NCI-H146 treated with DMSO at 0.1 percent for 48 hours (cell line): ENCODE results near the gene MDGA2.
"Not testable (repeated sequence)": the region's sequence is repeated elsewhere in the genome, so short reads cannot be mapped to it uniquely, and the experiment has no call there.

Experiments used
- DNase-seq: peaks from one replicate; lab custom pipeline; 2025; ENCODE audit not compliant: unreplicated experiment; lab: John Stamatoyannopoulos, UW

Gene MDGA2

GRCh38 chr14:47624126-47624525 is 51.3 kb downstream of the MDGA2 start:
- not testable (repeated sequence) for DNase-seq

GRCh38 chr14:47619392-47619791 is 56.0 kb downstream of the MDGA2 start:
- no peak for DNase-seq

GRCh38 chr14:47606566-47606965 is 68.8 kb downstream of the MDGA2 start:
- no peak for DNase-seq

GRCh38 chr14:47596860-47597259 is 78.5 kb downstream of the MDGA2 start:
- no peak for DNase-seq

- DNase-seq = no peak
Observed at GRCh38 chr14:47596232-47596631, 79.2 kb downstream of the MDGA2 start.

- DNase-seq = no peak
Observed at GRCh38 chr14:47595552-47595951, 79.9 kb downstream of the MDGA2 start.

- DNase-seq = no peak
Observed at GRCh38 chr14:47590767-47591495, 84.5 kb downstream of the MDGA2 start.

- no peak for DNase-seq
Observed at GRCh38 chr14:47585447-47585846, 90.0 kb downstream of the MDGA2 start.

GRCh38 chr14:47567273-47567672 is 108.1 kb downstream of the MDGA2 start:
- DNase-seq = no peak

- DNase-seq = no peak
Observed at GRCh38 chr14:47557894-47558293, 117.5 kb downstream of the MDGA2 start.

GRCh38 chr14:47555333-47555732 is 120.1 kb downstream of the MDGA2 start:
- DNase-seq = no peak

- no peak for DNase-seq
Observed at GRCh38 chr14:47549886-47550285, 125.5 kb downstream of the MDGA2 start.

GRCh38 chr14:47543459-47543858 is 131.9 kb downstream of the MDGA2 start:
- DNase-seq = no peak

GRCh38 chr14:47541662-47542061 is 133.7 kb downstream of the MDGA2 start:
- no peak for DNase-seq

GRCh38 chr14:47539031-47539461 is 136.4 kb downstream of the MDGA2 start:
- DNase-seq = no peak

GRCh38 chr14:47536341-47536740 is 139.1 kb downstream of the MDGA2 start:
- no peak for DNase-seq

- no peak for DNase-seq
Observed at GRCh38 chr14:47526591-47527244, 148.7 kb downstream of the MDGA2 start.

- no peak for DNase-seq
Observed at GRCh38 chr14:47524524-47524923, 150.9 kb downstream of the MDGA2 start.

GRCh38 chr14:47520382-47520781 is 155.0 kb downstream of the MDGA2 start:
- no peak for DNase-seq

- DNase-seq = no peak
Observed at GRCh38 chr14:47511829-47512228, 163.6 kb downstream of the MDGA2 start.

GRCh38 chr14:47509957-47510356 is 165.4 kb downstream of the MDGA2 start:
- no peak for DNase-seq

- DNase-seq = no peak
Observed at GRCh38 chr14:47507861-47508260, 167.5 kb downstream of the MDGA2 start.

- no peak for DNase-seq
Observed at GRCh38 chr14:47500369-47500768, 175.0 kb downstream of the MDGA2 start.
